GM12892 (cell line): ENCODE data around the gene OPN1MW3.
"Not testable (repeated sequence)": the region's sequence is repeated elsewhere in the genome, so short reads cannot be mapped to it uniquely, and the experiment has no call there.

ENCODE experiments used
- POLR2A ChIP-seq: IDR thresholded peaks from 2 replicates; pipeline ENCODE4 v1.6.1; 2011; ENCODE audit warnings: low read depth, low read length, control low read depth
- POLR2AphosphoS5 ChIP-seq: IDR thresholded peaks from 2 replicates; pipeline ENCODE4 v1.6.1; 2011; ENCODE audit warnings: low read depth, low read length, control low read depth

GRCh38 chrX:154239982-154240503, 17.3 kb upstream of the OPN1MW3 start:
- not testable (repeated sequence) for TF ChIP-seq POLR2AphosphoS5, POLR2A
